PFSK-1 (cell line): ENCODE measurements around the gene APAF1.

Experiments used
- FOXP2 ChIP-seq: optimal IDR thresholded peaks from 2 replicates; pipeline ENCODE3; 2011; ENCODE audit warnings: borderline replicate concordance, control low read depth, inconsistent platforms; ENCODE audit not compliant: insufficient read depth; ENCODE audit errors: extremely low read length, extremely low read depth
- POLR2AphosphoS5 ChIP-seq: IDR thresholded peaks from 2 replicates; pipeline ENCODE4 v1.6.1; 2012; ENCODE audit warnings: low read depth, mild to moderate bottlenecking, control low read depth, low read length, moderate library complexity
- REST ChIP-seq, 2 experiments: IDR thresholded peaks; 2 replicates each; pipeline versions ENCODE4 v1.6.1 to v1.8.0; 2011 to 2012; ENCODE audit warnings: low read depth in 2 of 2, low read length in 2 of 2, control low read depth in 1 of 2, inconsistent platforms in 1 of 2, mild to moderate bottlenecking in 1 of 2, moderate library complexity in 1 of 2; ENCODE audit not compliant: insufficient read depth in 1 of 2
- SIN3A ChIP-seq: IDR thresholded peaks from 2 replicates; pipeline ENCODE4 v1.6.1; 2012; ENCODE audit warnings: mild to moderate bottlenecking, low read length, moderate library complexity, borderline replicate concordance; ENCODE audit not compliant: insufficient read depth
- TAF1 ChIP-seq: IDR thresholded peaks from 2 replicates; pipeline ENCODE4 v1.6.1; 2012; ENCODE audit warnings: low read length, control low read depth, borderline replicate concordance; ENCODE audit not compliant: insufficient read depth

The APAF1 gene

DNA sequence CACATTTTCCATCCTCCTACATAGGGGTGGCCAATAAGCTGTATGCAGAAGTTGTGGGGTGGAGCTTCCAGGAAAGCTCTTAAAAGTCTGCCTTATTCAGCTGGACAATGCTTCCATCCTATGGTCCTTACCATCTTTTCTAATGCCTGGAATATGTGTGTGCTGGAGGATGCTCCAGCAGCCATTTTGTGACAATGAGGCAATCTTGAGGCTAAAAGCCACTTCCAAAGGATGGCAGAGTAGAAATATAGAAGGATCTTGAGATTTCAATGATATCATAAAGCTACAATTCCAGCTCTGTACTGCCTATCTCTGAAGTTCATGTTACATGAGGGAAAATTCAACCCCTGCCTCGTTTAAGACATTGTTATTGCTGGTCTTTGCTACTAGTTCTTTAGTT, 95.7 kb downstream of the APAF1 start:
- no peak for TF ChIP-seq TAF1
- TF ChIP-seq POLR2AphosphoS5 = no peak

GRCh38 chr12:98741196-98741555, 96.1 kb downstream of the APAF1 start:
- TF ChIP-seq TAF1 (no peak), POLR2AphosphoS5 (no peak), SIN3A (no peak), REST (IDR thresholded peaks at IDR 0.05; ENCODE audit: insufficient read depth in 1 of 2, low read depth in 2 of 2, low read length in 2 of 2) (no peak), FOXP2 (no peak)

- TF ChIP-seq FOXP2 = no peak
- no peak for TF ChIP-seq POLR2AphosphoS5
- no peak for TF ChIP-seq REST (IDR thresholded peaks at IDR 0.05; ENCODE audit: insufficient read depth in 1 of 2, low read depth in 2 of 2, low read length in 2 of 2)
- no peak for TF ChIP-seq TAF1
- no peak for TF ChIP-seq SIN3A
Measured at GRCh38 chr12:98741556-98742265, 96.6 kb downstream of the APAF1 start.

- no peak for TF ChIP-seq TAF1
Measured at GRCh38 chr12:98743362-98743953, 98.4 kb downstream of the APAF1 start.

DNA sequence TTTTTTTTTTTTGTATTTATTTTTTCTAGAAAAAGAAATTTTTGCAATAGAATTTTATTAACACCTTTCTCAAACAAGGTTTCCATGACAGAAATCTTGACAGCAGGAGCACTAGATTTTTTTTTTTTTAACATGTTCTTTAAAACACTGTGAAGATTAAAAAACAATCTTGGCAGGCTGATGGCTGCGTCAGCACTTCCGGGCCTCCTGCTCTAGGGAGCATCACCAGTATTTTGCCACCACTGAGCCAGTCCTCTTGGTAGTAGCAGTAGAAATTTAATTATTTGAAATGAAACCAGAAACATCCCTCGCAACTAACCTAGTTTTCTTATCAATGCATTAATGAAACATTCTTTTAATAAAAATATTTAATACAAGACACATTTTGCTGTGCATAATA, 99.6 kb downstream of the APAF1 start:
- TF ChIP-seq FOXP2 (no peak), POLR2AphosphoS5 (no peak), REST (IDR thresholded peaks at IDR 0.05; ENCODE audit: insufficient read depth in 1 of 2, low read depth in 2 of 2, low read length in 2 of 2) (no peak), TAF1 (no peak), SIN3A (no peak)

DNA sequence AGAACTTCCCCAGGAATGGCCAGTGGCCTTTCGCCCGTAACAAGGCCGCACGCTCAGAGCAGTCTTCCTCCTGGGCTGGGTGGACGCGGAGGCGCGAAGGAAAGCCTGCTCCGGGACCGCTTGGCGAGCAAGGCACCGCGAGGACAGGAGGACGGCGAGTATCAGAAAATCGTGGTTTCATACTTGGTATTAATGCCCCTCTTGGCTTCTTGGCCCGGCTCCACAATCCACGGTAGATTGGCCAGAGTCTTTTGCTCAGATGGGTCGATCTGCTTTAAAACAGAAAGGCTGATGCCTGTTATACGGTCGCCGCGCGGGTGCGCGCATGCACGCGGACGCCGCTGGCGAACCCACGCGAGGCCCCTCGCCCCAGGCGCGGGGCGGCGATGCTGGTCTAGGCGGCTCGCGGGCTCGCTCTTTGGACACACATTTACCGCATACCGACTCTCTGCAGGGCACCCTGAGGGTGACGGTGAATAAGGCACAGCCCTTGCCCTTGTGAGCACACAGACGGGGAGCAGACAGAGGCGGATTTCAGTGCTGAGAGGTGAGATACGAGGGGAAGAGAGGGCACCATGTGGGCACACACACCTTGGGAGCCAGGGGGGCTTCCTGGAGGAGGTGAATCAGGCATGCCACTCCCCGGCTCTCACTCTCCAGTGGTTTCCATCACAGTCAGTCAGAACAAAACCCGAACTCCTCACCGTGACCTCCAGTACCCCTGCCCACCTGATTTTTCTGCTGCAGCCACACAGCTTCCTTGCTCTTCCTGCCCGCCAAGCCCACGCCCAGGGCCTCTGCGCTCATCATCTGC, 100.7 kb downstream of the APAF1 start:
- TF ChIP-seq POLR2AphosphoS5 (no peak), SIN3A (no peak), FOXP2 (no peak), REST (IDR thresholded peaks at IDR 0.05; ENCODE audit: insufficient read depth in 1 of 2, low read depth in 2 of 2, low read length in 2 of 2) (no peak), TAF1 (no peak)
